SH-SY5Y (cell line): ENCODE measurements around the gene RPL13.

Experiments
- GATA2 ChIP-seq: IDR thresholded peaks from 2 replicates; pipeline ENCODE4 v1.6.1; 2011; ENCODE audit warnings: mild to moderate bottlenecking, low read depth, low read length
- GATA3 ChIP-seq: IDR thresholded peaks from 2 replicates; pipeline ENCODE4 v1.6.1; 2011; ENCODE audit warnings: low read depth, mild to moderate bottlenecking, low read length, moderate library complexity

DNA sequence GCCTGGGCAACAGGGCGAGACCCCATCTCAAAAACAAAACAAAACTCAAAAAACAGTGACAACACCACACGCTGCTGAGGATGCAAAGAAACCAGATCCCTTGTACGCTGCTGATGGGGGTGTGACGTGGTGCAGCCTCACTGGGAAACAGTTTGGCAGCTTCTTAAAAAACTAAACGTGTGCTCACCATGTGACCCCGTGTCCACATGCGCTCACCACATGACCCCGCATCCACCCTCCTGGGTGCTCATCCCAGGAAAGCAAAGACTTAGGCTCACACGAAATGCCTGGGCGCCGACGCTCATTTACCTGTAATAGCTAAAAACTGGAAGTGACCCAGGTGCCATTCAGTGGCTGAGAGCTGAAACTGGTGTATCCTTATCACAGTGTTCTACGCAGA, 19.9 kb upstream of the RPL13 start:
- TF ChIP-seq GATA2 (no peak), GATA3 (no peak)
